WTC11 (cell line): Measurements from ENCODE around the gene TNFAIP3.

Experiments
- EMX1 ChIP-seq: fragments of 250-450 bp; sonication (Bioruptor Pico); IDR thresholded peaks from 2 replicates; pipeline ENCODE4 v1.8.0; 2021; ENCODE audit warnings: mild to moderate bottlenecking
- ESRRA ChIP-seq: sonication (generic); formaldehyde crosslinking; IDR thresholded peaks from 2 replicates; pipeline ENCODE4 v1.8.1; 2022; ENCODE audit warnings: mild to moderate bottlenecking, missing genetic modification reagents, borderline replicate concordance
- IRF2 ChIP-seq: sonication (generic); formaldehyde crosslinking; IDR thresholded peaks from 2 replicates; pipeline ENCODE4 v1.8.0; 2022; ENCODE audit warnings: low read depth, missing genetic modification reagents, borderline replicate concordance
- SMAD3 ChIP-seq: sonication (generic); formaldehyde crosslinking; IDR thresholded peaks from 2 replicates; pipeline ENCODE4 v1.8.0; 2022; ENCODE audit warnings: missing genetic modification reagents, mild to moderate bottlenecking, borderline replicate concordance
- SMAD4 ChIP-seq: sonication (generic); formaldehyde crosslinking; IDR thresholded peaks from 2 replicates; pipeline ENCODE4 v1.8.0; 2022; ENCODE audit warnings: mild to moderate bottlenecking, missing genetic modification reagents
- SP1 ChIP-seq: sonication (generic); formaldehyde crosslinking; conservative IDR thresholded peaks from 2 replicates; pipeline ENCODE4 v1.8.1; 2022; ENCODE audit warnings: missing genetic modification reagents
- TEAD1 ChIP-seq: sonication (generic); formaldehyde crosslinking; IDR thresholded peaks from 2 replicates; pipeline ENCODE4 v1.8.0; 2022; ENCODE audit warnings: mild to moderate bottlenecking, missing genetic modification reagents
- ZNF263 ChIP-seq: sonication (generic); formaldehyde crosslinking; IDR thresholded peaks from 2 replicates; pipeline ENCODE4 v1.8.1; 2022; ENCODE audit warnings: low read depth, mild to moderate bottlenecking, moderate library complexity, missing genetic modification reagents
- TF ChIP-seq, protein P1 (sequence below): fragments of 200-600 bp; IDR thresholded peaks from 2 replicates; pipeline ENCODE4 v1.8.0; 2022; ENCODE audit warnings: antibody characterized with exemption
- TF ChIP-seq, protein P2 (sequence below): sonication (generic); formaldehyde crosslinking; IDR thresholded peaks from 2 replicates; pipeline ENCODE4 v1.8.0; 2022; ENCODE audit warnings: mild to moderate bottlenecking, missing genetic modification reagents

- TF ChIP-seq EMX1 (CRISPR knock-in tag) (no peak), TEAD1 (CRISPR knock-in tag) (no peak), IRF2 (no peak), SP1 (no peak), SMAD3 (CRISPR knock-in tag) (no peak), SMAD4 (CRISPR knock-in tag) (no peak), ESRRA (CRISPR knock-in tag) (no peak), ZNF263 (CRISPR knock-in tag) (no peak)
- TF ChIP-seq, protein P1, sequence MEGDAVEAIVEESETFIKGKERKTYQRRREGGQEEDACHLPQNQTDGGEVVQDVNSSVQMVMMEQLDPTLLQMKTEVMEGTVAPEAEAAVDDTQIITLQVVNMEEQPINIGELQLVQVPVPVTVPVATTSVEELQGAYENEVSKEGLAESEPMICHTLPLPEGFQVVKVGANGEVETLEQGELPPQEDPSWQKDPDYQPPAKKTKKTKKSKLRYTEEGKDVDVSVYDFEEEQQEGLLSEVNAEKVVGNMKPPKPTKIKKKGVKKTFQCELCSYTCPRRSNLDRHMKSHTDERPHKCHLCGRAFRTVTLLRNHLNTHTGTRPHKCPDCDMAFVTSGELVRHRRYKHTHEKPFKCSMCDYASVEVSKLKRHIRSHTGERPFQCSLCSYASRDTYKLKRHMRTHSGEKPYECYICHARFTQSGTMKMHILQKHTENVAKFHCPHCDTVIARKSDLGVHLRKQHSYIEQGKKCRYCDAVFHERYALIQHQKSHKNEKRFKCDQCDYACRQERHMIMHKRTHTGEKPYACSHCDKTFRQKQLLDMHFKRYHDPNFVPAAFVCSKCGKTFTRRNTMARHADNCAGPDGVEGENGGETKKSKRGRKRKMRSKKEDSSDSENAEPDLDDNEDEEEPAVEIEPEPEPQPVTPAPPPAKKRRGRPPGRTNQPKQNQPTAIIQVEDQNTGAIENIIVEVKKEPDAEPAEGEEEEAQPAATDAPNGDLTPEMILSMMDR: no peak
- TF ChIP-seq, protein P2, sequence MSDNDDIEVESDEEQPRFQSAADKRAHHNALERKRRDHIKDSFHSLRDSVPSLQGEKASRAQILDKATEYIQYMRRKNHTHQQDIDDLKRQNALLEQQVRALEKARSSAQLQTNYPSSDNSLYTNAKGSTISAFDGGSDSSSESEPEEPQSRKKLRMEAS (CRISPR knock-in tag): no peak
These were observed 30.3 kb upstream of the TNFAIP3 start for GRCh38 chr6:137836788-137837187.
